HL-60 (cell line): ENCODE measurements around the gene OGFR.

Source experiments
- DNase-seq, 2 experiments: peaks; one replicate each; pipeline ENCODE4 v3.0.0-alpha.2; 2010 to 2020; ENCODE audit warnings: low read depth in 1 of 2, low spot score in 1 of 2
- H3K27ac ChIP-seq: fragments of 250-450 bp; sonication (Bioruptor Pico); replicated peaks from 2 replicates; pipeline ENCODE4 v1.5.1; 2020; ENCODE audit warnings: mild to moderate bottlenecking, moderate library complexity
- H3K27me3 ChIP-seq: fragments of 250-450 bp; sonication (Bioruptor Pico); 2 replicates; pipeline ENCODE4 v1.5.1; 2021; ENCODE audit warnings: mild to moderate bottlenecking, moderate library complexity; ENCODE audit not compliant: insufficient read depth, poor library complexity, severe bottlenecking
- H3K4me3 ChIP-seq: replicated peaks from 2 replicates; pipeline ENCODE4 v1.5.1; 2011; ENCODE audit warnings: mild to moderate bottlenecking, control low read depth, low read length; ENCODE audit not compliant: insufficient read depth
- GABPA ChIP-seq: IDR thresholded peaks from 2 replicates; pipeline ENCODE4 v1.6.1; 2012; ENCODE audit warnings: low read depth
- POLR2AphosphoS5 ChIP-seq: IDR thresholded peaks from 2 replicates; pipeline ENCODE4 v1.6.1; 2012; ENCODE audit warnings: low read depth
- SPI1 ChIP-seq: IDR thresholded peaks from 2 replicates; pipeline ENCODE4 v1.6.1; 2012; ENCODE audit warnings: low read depth, mild to moderate bottlenecking, borderline replicate concordance
- TF ChIP-seq, protein P1 (sequence below): IDR thresholded peaks from 2 replicates; pipeline ENCODE4 v1.6.1; 2012; ENCODE audit warnings: low read depth; ENCODE audit not compliant: insufficient replicate concordance
- TF ChIP-seq, protein P2 (sequence below): IDR thresholded peaks from one replicate; pipeline ENCODE4 v1.5.1; 2011; ENCODE audit warnings: low read length, control low read depth, inconsistent platforms; ENCODE audit not compliant: insufficient read depth

Gene OGFR

DNA sequence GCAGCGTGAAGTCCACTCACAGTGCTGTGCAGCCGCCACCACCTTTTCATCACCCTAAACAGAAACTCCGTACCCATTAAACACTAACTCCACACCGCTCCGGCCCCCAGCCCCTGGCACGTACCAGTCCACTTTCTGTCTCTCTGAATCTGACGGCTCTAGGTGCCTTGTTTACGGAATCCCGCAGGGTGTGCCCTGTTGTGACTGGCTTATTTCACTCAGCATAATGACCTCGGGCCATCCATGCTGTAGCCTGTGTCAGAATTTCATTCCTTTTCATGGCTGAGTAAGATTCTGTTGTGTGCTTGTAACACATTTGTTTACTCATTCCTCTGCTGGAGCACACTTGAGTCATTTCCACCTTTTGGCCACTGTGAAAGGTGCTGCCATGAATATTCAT is 39.0 kb downstream of the OGFR start:
- Histone ChIP-seq H3K27me3 (no peaks in the 10 kb centered on the region), H3K4me3 (no peak overlapping the region), H3K27ac (no peak overlapping the region)
- DNase-seq = no peak
- TF ChIP-seq POLR2AphosphoS5 (no peak), GABPA (no peak), SPI1 (no peak)
- TF ChIP-seq, protein P1, sequence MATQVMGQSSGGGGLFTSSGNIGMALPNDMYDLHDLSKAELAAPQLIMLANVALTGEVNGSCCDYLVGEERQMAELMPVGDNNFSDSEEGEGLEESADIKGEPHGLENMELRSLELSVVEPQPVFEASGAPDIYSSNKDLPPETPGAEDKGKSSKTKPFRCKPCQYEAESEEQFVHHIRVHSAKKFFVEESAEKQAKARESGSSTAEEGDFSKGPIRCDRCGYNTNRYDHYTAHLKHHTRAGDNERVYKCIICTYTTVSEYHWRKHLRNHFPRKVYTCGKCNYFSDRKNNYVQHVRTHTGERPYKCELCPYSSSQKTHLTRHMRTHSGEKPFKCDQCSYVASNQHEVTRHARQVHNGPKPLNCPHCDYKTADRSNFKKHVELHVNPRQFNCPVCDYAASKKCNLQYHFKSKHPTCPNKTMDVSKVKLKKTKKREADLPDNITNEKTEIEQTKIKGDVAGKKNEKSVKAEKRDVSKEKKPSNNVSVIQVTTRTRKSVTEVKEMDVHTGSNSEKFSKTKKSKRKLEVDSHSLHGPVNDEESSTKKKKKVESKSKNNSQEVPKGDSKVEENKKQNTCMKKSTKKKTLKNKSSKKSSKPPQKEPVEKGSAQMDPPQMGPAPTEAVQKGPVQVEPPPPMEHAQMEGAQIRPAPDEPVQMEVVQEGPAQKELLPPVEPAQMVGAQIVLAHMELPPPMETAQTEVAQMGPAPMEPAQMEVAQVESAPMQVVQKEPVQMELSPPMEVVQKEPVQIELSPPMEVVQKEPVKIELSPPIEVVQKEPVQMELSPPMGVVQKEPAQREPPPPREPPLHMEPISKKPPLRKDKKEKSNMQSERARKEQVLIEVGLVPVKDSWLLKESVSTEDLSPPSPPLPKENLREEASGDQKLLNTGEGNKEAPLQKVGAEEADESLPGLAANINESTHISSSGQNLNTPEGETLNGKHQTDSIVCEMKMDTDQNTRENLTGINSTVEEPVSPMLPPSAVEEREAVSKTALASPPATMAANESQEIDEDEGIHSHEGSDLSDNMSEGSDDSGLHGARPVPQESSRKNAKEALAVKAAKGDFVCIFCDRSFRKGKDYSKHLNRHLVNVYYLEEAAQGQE = no peak
- TF ChIP-seq, protein P2, sequence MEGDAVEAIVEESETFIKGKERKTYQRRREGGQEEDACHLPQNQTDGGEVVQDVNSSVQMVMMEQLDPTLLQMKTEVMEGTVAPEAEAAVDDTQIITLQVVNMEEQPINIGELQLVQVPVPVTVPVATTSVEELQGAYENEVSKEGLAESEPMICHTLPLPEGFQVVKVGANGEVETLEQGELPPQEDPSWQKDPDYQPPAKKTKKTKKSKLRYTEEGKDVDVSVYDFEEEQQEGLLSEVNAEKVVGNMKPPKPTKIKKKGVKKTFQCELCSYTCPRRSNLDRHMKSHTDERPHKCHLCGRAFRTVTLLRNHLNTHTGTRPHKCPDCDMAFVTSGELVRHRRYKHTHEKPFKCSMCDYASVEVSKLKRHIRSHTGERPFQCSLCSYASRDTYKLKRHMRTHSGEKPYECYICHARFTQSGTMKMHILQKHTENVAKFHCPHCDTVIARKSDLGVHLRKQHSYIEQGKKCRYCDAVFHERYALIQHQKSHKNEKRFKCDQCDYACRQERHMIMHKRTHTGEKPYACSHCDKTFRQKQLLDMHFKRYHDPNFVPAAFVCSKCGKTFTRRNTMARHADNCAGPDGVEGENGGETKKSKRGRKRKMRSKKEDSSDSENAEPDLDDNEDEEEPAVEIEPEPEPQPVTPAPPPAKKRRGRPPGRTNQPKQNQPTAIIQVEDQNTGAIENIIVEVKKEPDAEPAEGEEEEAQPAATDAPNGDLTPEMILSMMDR = no peak

DNA sequence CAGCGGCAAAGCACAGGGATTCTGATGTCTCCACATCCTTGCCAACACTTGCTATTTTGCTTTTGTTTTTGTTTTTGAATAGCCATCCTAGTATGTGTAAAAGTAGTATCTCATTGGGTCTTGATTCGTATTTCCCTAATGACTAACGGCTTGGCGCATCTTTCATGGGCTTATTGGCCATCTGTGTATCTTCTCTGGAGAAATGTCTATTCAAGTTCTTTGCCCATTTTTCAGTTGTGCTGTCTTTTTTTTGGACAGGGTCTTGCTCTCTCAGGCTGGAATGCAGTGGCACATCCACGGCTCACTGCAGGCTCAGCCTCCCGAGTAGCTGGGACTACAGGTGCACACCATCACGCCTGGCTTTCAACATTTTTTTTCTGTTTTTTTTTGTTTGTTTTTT is 39.5 kb downstream of the OGFR start:
- no peak overlapping the region for H3K27ac ChIP-seq
- H3K4me3 ChIP-seq = no peak overlapping the region
- H3K27me3 ChIP-seq = no peaks in the 10 kb centered on the region
- no peak for DNase-seq
- no peak for TF ChIP-seq POLR2AphosphoS5
- TF ChIP-seq, protein P1 = no peak
- no peak for TF ChIP-seq SPI1
- TF ChIP-seq, protein P2 = no peak
- TF ChIP-seq GABPA = no peak

DNA sequence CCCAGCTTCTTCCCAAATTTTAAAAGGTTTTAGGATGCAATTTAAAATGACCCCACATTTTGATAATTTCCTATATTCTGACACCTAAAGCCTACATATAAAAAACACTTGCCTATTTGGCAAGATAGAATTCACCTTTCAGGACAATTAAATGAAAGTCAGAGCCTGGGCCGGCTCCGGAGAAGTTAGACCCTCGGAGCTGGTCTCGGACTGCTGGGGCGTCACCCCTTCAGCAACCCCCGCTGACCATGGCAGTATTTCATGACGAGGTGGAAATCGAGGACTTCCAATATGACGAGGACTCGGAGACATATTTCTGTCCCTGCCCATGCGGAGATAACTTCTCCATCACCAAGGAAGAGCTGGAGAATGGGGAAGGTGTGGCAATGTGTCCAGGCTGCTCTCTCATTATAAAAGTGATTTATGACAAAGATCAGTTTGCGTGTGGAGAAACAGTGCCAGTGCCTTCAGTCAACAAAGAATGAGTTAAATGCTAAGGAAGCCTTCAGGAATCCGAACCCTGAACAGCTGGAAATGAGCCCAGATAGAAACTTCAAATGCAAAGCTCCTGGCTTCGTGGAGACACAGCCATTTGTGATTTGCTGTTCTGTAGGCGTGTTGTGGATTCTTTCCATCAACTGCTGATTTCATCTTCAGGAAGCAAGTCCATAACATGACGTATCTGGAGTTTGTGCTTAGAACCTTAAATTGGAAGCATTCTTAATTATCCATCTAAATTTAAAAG is 41.0 kb downstream of the OGFR start:
- no peak overlapping the region for H3K27ac ChIP-seq
- DNase-seq = no peak
- no peak for TF ChIP-seq POLR2AphosphoS5
- TF ChIP-seq, protein P2 = no peak
- TF ChIP-seq GABPA = no peak
- TF ChIP-seq, protein P1 = no peak
- no peak for TF ChIP-seq SPI1

More for the DNA sequence above, 41.0 kb downstream of the OGFR start:
- no peaks in the 10 kb centered on the region for H3K27me3 ChIP-seq
- no peak overlapping the region for H3K4me3 ChIP-seq
